SK-N-SH (cell line): ENCODE results near the gene ARHGAP10. TPM values are rescaled to one million over a fixed set of nuclear protein-coding genes. Genes with fewer than 3 reads are reported as not detected.

ENCODE experiments used
- CTCF ChIA-PET: fragments of 300-600, 350-600 bp; formaldehyde crosslinking; extraction: SDS; loops from one replicate; lab custom pipeline; 2021; lab: Yijun Ruan, JAX
- POLR2A ChIA-PET: fragments of 350-600 bp; sonication (Branson Sonifier 250); formaldehyde crosslinking; extraction: SDS; loops from one replicate; lab custom pipeline; 2020; ENCODE audit warnings: antibody characterized with exemption, inconsistent platforms; lab: Yijun Ruan, JAX
- DNase-seq: peaks from one replicate; pipeline ENCODE4 v3.0.0; 2012
- H2AFZ ChIP-seq: fragments of 200-600 bp; sonication (generic); 2 replicates; pipeline ENCODE4 v1.8.1; 2016; ENCODE audit warnings: antibody characterized with exemption, mild to moderate bottlenecking, low read depth
- H3F3A ChIP-seq: fragments of 200-600 bp; sonication (generic); replicated peaks from 2 replicates; pipeline ENCODE3; 2016; ENCODE audit warnings: antibody characterized with exemption, mild to moderate bottlenecking; ENCODE audit not compliant: insufficient read depth
- H3K27ac ChIP-seq, 2 experiments: fragments of 200-500 bp in 1 of 2; fragments of 200-600 bp in 1 of 2; sonication (Bioruptor generic) in 1 of 2; sonication (generic), shearing (Covaris generic) in 1 of 2; 2 replicates each; pipeline versions ENCODE4 v1.5.1 to v1.6.1; 2014 to 2016; ENCODE audit warnings: low read depth in 2 of 2, inconsistent platforms in 1 of 2, low read length in 1 of 2, mild to moderate bottlenecking in 1 of 2, mixed read lengths in 1 of 2
- H3K27me3 ChIP-seq: fragments of 200-600 bp; sonication (generic), shearing (Covaris generic); 2 replicates; pipeline ENCODE4 v1.6.1; 2016; ENCODE audit warnings: mixed run types; ENCODE audit not compliant: insufficient read depth
- H3K36me3 ChIP-seq, 2 experiments: fragments of 200-500 bp in 1 of 2; fragments of 200-600 bp in 1 of 2; sonication (Bioruptor generic) in 1 of 2; sonication (generic) in 1 of 2; replicated peaks in 1 of 2; 2 replicates each; pipeline versions ENCODE3 to v1.5.1; 2014 to 2016; ENCODE audit warnings: low read length in 1 of 2, mild to moderate bottlenecking in 1 of 2; ENCODE audit not compliant: insufficient read depth in 2 of 2, control insufficient read depth in 1 of 2
- H3K4me1 ChIP-seq, 2 experiments: fragments of 200-500 bp in 1 of 2; fragments of 200-600 bp in 1 of 2; sonication (Bioruptor generic) in 1 of 2; sonication (generic), shearing (Covaris generic) in 1 of 2; 2 replicates each; pipeline versions ENCODE4 v1.5.1 to v1.6.1; 2014 to 2016; ENCODE audit warnings: low read depth in 1 of 2, low read length in 1 of 2, mixed run types in 1 of 2; ENCODE audit not compliant: insufficient read depth in 2 of 2, control insufficient read depth in 1 of 2
- H3K4me2 ChIP-seq: fragments of 200-600 bp; sonication (generic), shearing (Covaris generic); 2 replicates; pipeline ENCODE4 v1.6.1; 2017; ENCODE audit warnings: mixed run types
- H3K4me3 ChIP-seq, 2 experiments: fragments of 200-500 bp in 1 of 2; fragments of 200-600 bp in 1 of 2; sonication (Bioruptor generic) in 1 of 2; sonication (generic), shearing (Covaris generic) in 1 of 2; 2 replicates each; pipeline versions ENCODE4 v1.5.1 to v1.8.1; 2014 to 2016; ENCODE audit warnings: low read depth in 2 of 2, inconsistent platforms in 1 of 2, low read length in 1 of 2, mild to moderate bottlenecking in 1 of 2, mixed read lengths in 1 of 2, moderate library complexity in 1 of 2
- H3K79me2 ChIP-seq: fragments of 200-600 bp; sonication (generic); 2 replicates; pipeline ENCODE4 v1.8.1; 2017; ENCODE audit warnings: mild to moderate bottlenecking; ENCODE audit not compliant: insufficient read depth
- H3K9ac ChIP-seq: fragments of 200-600 bp; sonication (generic); 2 replicates; pipeline ENCODE4 v1.6.1; 2017; ENCODE audit warnings: mixed run types
- H3K9me2 ChIP-seq: fragments of 200-600 bp; sonication (generic); 2 replicates; pipeline ENCODE4 v1.6.1; 2017; ENCODE audit warnings: mixed run types
- H3K9me3 ChIP-seq: fragments of 200-600 bp; sonication (generic); 2 replicates; pipeline ENCODE4 v1.6.1; 2017; ENCODE audit warnings: mixed run types, mild to moderate bottlenecking, moderate library complexity
- H4K20me1 ChIP-seq: fragments of 200-600 bp; sonication (generic); 2 replicates; pipeline ENCODE4 v1.6.1; 2017; ENCODE audit warnings: mild to moderate bottlenecking, mixed run types; ENCODE audit not compliant: insufficient read depth
- CHD2 ChIP-seq: fragments of 150-350 bp; IDR thresholded peaks from 2 replicates; pipeline ENCODE4 v1.6.1; 2018; ENCODE audit warnings: low read length; ENCODE audit not compliant: partially characterized antibody
- ELF1 ChIP-seq: IDR thresholded peaks from 2 replicates; pipeline ENCODE4 v1.4.0; 2012
- EP300 ChIP-seq, 2 experiments: IDR thresholded peaks; 2 replicates each; pipeline versions ENCODE4 v1.4.0 to v1.6.1; 2012; ENCODE audit warnings: borderline replicate concordance in 1 of 2, low read depth in 1 of 2, low read length in 1 of 2
- EZH2phosphoT487 ChIP-seq: fragments of 200-600 bp; sonication (generic); IDR thresholded peaks from 2 replicates; pipeline ENCODE4 v1.6.1; 2017; ENCODE audit warnings: low read depth, mixed run types, mild to moderate bottlenecking, antibody characterized with exemption, moderate library complexity, borderline replicate concordance
- FOSL2 ChIP-seq: IDR thresholded peaks from 2 replicates; pipeline ENCODE4 v1.4.0; 2012; ENCODE audit warnings: low read depth, mild to moderate bottlenecking, moderate library complexity, borderline replicate concordance
- FOXJ3 ChIP-seq: sonication (generic); formaldehyde crosslinking; IDR thresholded peaks from 2 replicates; pipeline ENCODE4 v1.5.1; 2020; ENCODE audit warnings: mild to moderate bottlenecking, missing genetic modification reagents
- GABPA ChIP-seq: IDR thresholded peaks from 2 replicates; pipeline ENCODE4 v1.4.0; 2012; ENCODE audit warnings: low read depth, mild to moderate bottlenecking
- IRF3 ChIP-seq: fragments of 150-350 bp; IDR thresholded peaks from 2 replicates; pipeline ENCODE4 v1.6.1; 2016; ENCODE audit warnings: mild to moderate bottlenecking, low read depth, low read length
- JUND ChIP-seq: IDR thresholded peaks from 2 replicates; pipeline ENCODE4 v1.4.0; 2012
- MEF2A ChIP-seq: IDR thresholded peaks from 2 replicates; pipeline ENCODE4 v1.4.0; 2012; ENCODE audit warnings: low read depth, borderline replicate concordance
- MXI1 ChIP-seq: IDR thresholded peaks from 2 replicates; pipeline ENCODE4 v1.6.1; 2012; ENCODE audit warnings: mild to moderate bottlenecking, low read depth, low read length, improper control_type of control experiment
- NFIC ChIP-seq: IDR thresholded peaks from 2 replicates; pipeline ENCODE4 v1.4.0; 2012; ENCODE audit warnings: borderline replicate concordance
- NRF1 ChIP-seq: IDR thresholded peaks from 2 replicates; pipeline ENCODE4 v1.6.1; 2012; ENCODE audit warnings: low read depth, mild to moderate bottlenecking, low read length
- PBX3 ChIP-seq: IDR thresholded peaks from 2 replicates; pipeline ENCODE4; 2012
- POLR2AphosphoS5 ChIP-seq: IDR thresholded peaks from 2 replicates; pipeline ENCODE4 v1.6.1; 2012; ENCODE audit warnings: low read depth, low read length
- RAD21 ChIP-seq: IDR thresholded peaks from 2 replicates; pipeline ENCODE4 v1.6.1; 2012; ENCODE audit warnings: mild to moderate bottlenecking, low read length
- RCOR1 ChIP-seq: fragments of 150-350 bp; IDR thresholded peaks from 2 replicates; pipeline ENCODE4 v1.6.1; 2017; ENCODE audit warnings: antibody characterized with exemption, low read length
- RFX5 ChIP-seq: IDR thresholded peaks from 2 replicates; pipeline ENCODE4 v1.6.1; 2012; ENCODE audit warnings: mild to moderate bottlenecking, improper control_type of control experiment, low read length
- RXRA ChIP-seq: IDR thresholded peaks from 2 replicates; pipeline ENCODE4 v1.4.0; 2012; ENCODE audit warnings: low read depth, mild to moderate bottlenecking, borderline replicate concordance
- SIN3A ChIP-seq: IDR thresholded peaks from 2 replicates; pipeline ENCODE4 v1.6.1; 2012; ENCODE audit warnings: low read depth, mild to moderate bottlenecking, low read length, moderate library complexity, borderline replicate concordance
- SMC3 ChIP-seq: IDR thresholded peaks from 2 replicates; pipeline ENCODE4 v1.6.1; 2012; ENCODE audit warnings: low read depth, low read length, improper control_type of control experiment
- TCF12 ChIP-seq: IDR thresholded peaks from 2 replicates; pipeline ENCODE4 v1.4.0; 2012
- USF2 ChIP-seq: fragments of 150-350 bp; IDR thresholded peaks from 2 replicates; pipeline ENCODE4 v1.6.1; 2017; ENCODE audit warnings: antibody characterized with exemption, low read length, low read depth, borderline replicate concordance
- YY1 ChIP-seq: IDR thresholded peaks from 2 replicates; pipeline ENCODE4 v1.4.0; 2012; ENCODE audit warnings: low read depth, mild to moderate bottlenecking
- ZBTB33 ChIP-seq: IDR thresholded peaks from 2 replicates; pipeline ENCODE4 v1.4.0; 2012; ENCODE audit warnings: low read depth, borderline replicate concordance
- WGBS: methylation state at CpG from one replicate; pipeline ENCODE4 v1.1.6; 2017; ENCODE audit warnings: low lambda C conversion rate; 5-methylcytosine and 5-hydroxymethylcytosine counted together
- polyA plus RNA-seq, 3 experiments: library from polyadenylated mRNA; depleted of rRNA; stranded (reverse); fragments of >200 nt; gene quantifications; 2 replicates each; pipeline ENCODE4 v1.2.3, GENCODE V29; 2012
- TF ChIP-seq, protein P1 (sequence below): IDR thresholded peaks from 2 replicates; pipeline ENCODE4 v1.6.1; 2012; ENCODE audit warnings: mild to moderate bottlenecking, low read depth, low read length, moderate library complexity

Gene ARHGAP10
- polyA plus RNA-seq, 1 of the 3 experiments (the other 2 are of a cell fraction) = 15.1 TPM

DNA sequence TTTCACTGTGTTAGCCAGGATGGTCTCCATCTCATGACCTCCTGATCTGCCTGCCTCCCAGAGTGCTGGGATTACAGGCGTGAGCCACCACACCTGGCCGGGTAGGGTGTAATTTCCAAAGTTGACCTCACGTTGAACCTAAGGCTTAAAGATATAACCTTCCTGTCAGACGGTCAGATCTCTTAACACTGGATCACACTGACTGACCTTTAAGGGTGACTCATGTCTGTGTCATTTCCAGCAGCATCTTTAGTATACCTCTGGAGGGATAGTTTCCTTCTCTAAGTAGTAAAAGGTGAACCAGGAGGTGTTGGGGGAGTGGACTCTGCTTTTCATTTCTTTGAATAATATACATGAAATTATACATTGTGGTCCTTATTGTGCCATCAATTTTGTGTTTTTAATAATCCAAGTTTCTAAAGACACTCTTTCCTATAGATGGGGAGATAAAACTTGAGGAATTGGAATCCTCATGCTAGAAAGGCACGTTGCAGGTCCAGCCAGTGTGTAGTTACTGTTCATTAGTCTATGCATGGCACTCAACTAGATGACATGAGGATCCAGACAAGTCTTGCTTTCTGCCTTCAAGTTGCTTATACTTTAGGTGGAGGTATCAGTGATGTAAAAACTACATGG is 45.7 kb downstream of the ARHGAP10 start:
- CTCF ChIA-PET = interaction anchor here (1.5 kb wide), 1 partner anchor 85 kb away, joined by 5 read pairs; no protein-coding TSS in a partner anchor
- no peak for TF ChIP-seq CHD2
- no peak for TF ChIP-seq YY1
- peak; percentile 55 for TF ChIP-seq TCF12
- TF ChIP-seq POLR2AphosphoS5 = no peak
- TF ChIP-seq NRF1 = no peak
- TF ChIP-seq FOXJ3 (CRISPR knock-in tag) = no peak
- no peak for TF ChIP-seq EZH2phosphoT487
- TF ChIP-seq NFIC = no peak
- no peak for TF ChIP-seq RFX5
- no peak for TF ChIP-seq SIN3A
- peak; percentile 81 for TF ChIP-seq JUND
- no peak for TF ChIP-seq RAD21
- TF ChIP-seq MEF2A = no peak
- TF ChIP-seq IRF3 = no peak
- TF ChIP-seq EP300 (IDR thresholded peaks at IDR 0.05; ENCODE audit: borderline replicate concordance in 1 of 2, low read depth in 1 of 2, low read length in 1 of 2) = peak in 1 of 2 experiments; percentile 49; a peak in 1 of 4 replicates
- TF ChIP-seq SMC3 = no peak
- no peak for TF ChIP-seq USF2
- no peak for TF ChIP-seq RCOR1
- TF ChIP-seq GABPA = no peak
- TF ChIP-seq ELF1 = no peak
- TF ChIP-seq RXRA = peak; percentile 98
- TF ChIP-seq, protein P1, sequence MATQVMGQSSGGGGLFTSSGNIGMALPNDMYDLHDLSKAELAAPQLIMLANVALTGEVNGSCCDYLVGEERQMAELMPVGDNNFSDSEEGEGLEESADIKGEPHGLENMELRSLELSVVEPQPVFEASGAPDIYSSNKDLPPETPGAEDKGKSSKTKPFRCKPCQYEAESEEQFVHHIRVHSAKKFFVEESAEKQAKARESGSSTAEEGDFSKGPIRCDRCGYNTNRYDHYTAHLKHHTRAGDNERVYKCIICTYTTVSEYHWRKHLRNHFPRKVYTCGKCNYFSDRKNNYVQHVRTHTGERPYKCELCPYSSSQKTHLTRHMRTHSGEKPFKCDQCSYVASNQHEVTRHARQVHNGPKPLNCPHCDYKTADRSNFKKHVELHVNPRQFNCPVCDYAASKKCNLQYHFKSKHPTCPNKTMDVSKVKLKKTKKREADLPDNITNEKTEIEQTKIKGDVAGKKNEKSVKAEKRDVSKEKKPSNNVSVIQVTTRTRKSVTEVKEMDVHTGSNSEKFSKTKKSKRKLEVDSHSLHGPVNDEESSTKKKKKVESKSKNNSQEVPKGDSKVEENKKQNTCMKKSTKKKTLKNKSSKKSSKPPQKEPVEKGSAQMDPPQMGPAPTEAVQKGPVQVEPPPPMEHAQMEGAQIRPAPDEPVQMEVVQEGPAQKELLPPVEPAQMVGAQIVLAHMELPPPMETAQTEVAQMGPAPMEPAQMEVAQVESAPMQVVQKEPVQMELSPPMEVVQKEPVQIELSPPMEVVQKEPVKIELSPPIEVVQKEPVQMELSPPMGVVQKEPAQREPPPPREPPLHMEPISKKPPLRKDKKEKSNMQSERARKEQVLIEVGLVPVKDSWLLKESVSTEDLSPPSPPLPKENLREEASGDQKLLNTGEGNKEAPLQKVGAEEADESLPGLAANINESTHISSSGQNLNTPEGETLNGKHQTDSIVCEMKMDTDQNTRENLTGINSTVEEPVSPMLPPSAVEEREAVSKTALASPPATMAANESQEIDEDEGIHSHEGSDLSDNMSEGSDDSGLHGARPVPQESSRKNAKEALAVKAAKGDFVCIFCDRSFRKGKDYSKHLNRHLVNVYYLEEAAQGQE = no peak
- peak; percentile 82 for TF ChIP-seq FOSL2
- no peak for TF ChIP-seq ZBTB33
- no peak for TF ChIP-seq MXI1
- TF ChIP-seq PBX3 = peak; percentile 55; the same call in 1 of the 2 replicates

More for the DNA sequence above, 45.7 kb downstream of the ARHGAP10 start:
- no peak for DNase-seq
- Histone ChIP-seq H3K4me1 (peaks cover 30 to 35% of the 10 kb centered on the region in 2 experiments), H3K79me2 (peaks cover 77% of the 10 kb centered on the region), H3K4me3 (no peak overlapping the region), H3K36me3 (no peaks in the 10 kb centered on the region), H3K27me3 (no peaks in the 10 kb centered on the region), H2AFZ (no peak overlapping the region), H3K9me3 (no peaks in the 10 kb centered on the region), H3K9ac (no peak overlapping the region), H3K9me2 (no peaks in the 10 kb centered on the region), H3K27ac (peak overlapping the region; percentile 19 to 40; a peak in 2 of 4 replicates), H4K20me1 (no peaks in the 10 kb centered on the region), H3F3A (peaks cover 28% of the 10 kb centered on the region), H3K4me2 (no peak overlapping the region)
- WGBS = 75% methylated on average over 5 of the region's 5 CpGs
- POLR2A ChIA-PET = no interaction called here
